ENCODE measurements around the gene MALRD1. TPM values are rescaled to one million over a fixed set of nuclear protein-coding genes. Genes with fewer than 3 reads are reported as not detected.

The MALRD1 gene
- total RNA-seq, 1 donor from 2014 or later: 0.45 TPM

DNA sequence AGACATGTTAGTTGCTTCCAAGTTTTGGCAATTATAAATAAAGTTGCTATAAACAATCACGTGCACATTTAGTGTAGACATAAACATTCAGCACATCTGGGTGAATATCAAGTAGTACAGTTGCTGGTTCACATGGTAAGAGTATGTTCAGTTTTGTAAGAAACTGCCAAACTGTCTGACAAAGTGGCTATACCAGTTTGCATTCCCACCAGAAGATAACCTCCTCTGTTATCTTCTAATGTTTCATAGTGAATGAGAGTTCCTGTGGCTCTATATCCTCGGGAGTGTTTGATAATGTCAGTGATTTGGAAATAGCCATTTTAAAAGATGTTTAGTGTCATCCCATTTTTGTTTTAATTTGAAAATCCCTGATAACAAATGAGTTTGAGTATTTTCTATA, 508.1 kb downstream of the MALRD1 start:
- no peak overlapping the region for H3K27ac Mint-ChIP-seq (ENCODE audit: unreplicated experiment)
- DNase-seq (ENCODE audit: low read depth): no peak

DNA sequence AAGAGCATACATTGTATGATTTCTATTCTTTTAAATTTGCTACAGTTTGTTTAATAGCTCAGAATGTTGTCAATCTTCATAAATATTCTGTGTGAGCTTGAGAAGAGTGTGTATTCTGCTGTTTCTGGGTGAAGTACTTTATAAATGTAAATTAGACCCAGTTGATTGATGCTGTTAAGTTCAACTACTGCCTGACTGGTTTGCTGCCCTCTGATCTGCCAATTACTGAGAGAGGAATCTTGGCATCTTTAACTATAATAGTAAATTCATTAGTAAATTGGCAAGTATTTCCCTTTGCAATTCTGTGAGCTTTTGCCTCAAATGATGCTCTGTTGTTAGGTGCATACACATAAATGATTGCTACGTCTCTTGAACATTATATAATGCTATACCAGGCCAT, 512.6 kb downstream of the MALRD1 start:
- Histone ChIP-seq H3K9me3 (ENCODE audit: insufficient read depth, low read depth, low read length) (no peaks in the 10 kb centered on the region), H3K27me3 (ENCODE audit: insufficient read depth, low read length) (no peaks in the 10 kb centered on the region), H3K36me3 (ENCODE audit: insufficient read depth, low read length) (no peaks in the 10 kb centered on the region), H3K4me1 (ENCODE audit: insufficient read depth, low read length) (no peaks in the 10 kb centered on the region), H3K27ac (ENCODE audit: low read depth, low read length) (no peak overlapping the region), H3K9ac (ENCODE audit: low read length) (no peak overlapping the region), H3K4me2 (ENCODE audit: low read length) (no peak overlapping the region), H3K79me2 (ENCODE audit: insufficient read depth, low read length) (no peaks in the 10 kb centered on the region), H2AFZ (ENCODE audit: low read depth, low read length) (no peak overlapping the region), H3K4me3 (ENCODE audit: insufficient read depth, low read depth, low read length) (no peak overlapping the region), H4K20me1 (ENCODE audit: insufficient read depth, low read length) (no peaks in the 10 kb centered on the region)
- Mint-ChIP-seq H3K9me3 (ENCODE audit: unreplicated experiment) (no peaks in the 10 kb centered on the region), H3K4me3 (ENCODE audit: unreplicated experiment) (no peak overlapping the region), H3K36me3 (ENCODE audit: low read depth, unreplicated experiment) (no peaks in the 10 kb centered on the region), H3K27ac (ENCODE audit: unreplicated experiment) (no peak overlapping the region), H3K4me1 (ENCODE audit: low read depth, unreplicated experiment) (no peaks in the 10 kb centered on the region), H3K27me3 (ENCODE audit: low read depth, unreplicated experiment) (peaks cover 2% of the 10 kb centered on the region)
- FAIRE-seq (no peak), DNase-seq (ENCODE audit: low read depth) (no peak)
- no peak for TF ChIP-seq EZH2 (IDR thresholded peaks at IDR 0.05; ENCODE audit: insufficient read depth, low read length)
- TF ChIP-seq, protein P1, sequence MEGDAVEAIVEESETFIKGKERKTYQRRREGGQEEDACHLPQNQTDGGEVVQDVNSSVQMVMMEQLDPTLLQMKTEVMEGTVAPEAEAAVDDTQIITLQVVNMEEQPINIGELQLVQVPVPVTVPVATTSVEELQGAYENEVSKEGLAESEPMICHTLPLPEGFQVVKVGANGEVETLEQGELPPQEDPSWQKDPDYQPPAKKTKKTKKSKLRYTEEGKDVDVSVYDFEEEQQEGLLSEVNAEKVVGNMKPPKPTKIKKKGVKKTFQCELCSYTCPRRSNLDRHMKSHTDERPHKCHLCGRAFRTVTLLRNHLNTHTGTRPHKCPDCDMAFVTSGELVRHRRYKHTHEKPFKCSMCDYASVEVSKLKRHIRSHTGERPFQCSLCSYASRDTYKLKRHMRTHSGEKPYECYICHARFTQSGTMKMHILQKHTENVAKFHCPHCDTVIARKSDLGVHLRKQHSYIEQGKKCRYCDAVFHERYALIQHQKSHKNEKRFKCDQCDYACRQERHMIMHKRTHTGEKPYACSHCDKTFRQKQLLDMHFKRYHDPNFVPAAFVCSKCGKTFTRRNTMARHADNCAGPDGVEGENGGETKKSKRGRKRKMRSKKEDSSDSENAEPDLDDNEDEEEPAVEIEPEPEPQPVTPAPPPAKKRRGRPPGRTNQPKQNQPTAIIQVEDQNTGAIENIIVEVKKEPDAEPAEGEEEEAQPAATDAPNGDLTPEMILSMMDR (IDR thresholded peaks at IDR 0.05; ENCODE audit: insufficient read depth, low read depth, low read length): no peak

More for the DNA sequence above, 508.1 kb downstream of the MALRD1 start:
- H3K4me3 Mint-ChIP-seq (ENCODE audit: unreplicated experiment): no peak overlapping the region
- no peak overlapping the region for H3K27ac ChIP-seq (ENCODE audit: low read depth, low read length)
- TF ChIP-seq, protein P1 (IDR thresholded peaks at IDR 0.05; ENCODE audit: insufficient read depth, low read depth, low read length): no peak
- TF ChIP-seq EZH2 (IDR thresholded peaks at IDR 0.05; ENCODE audit: insufficient read depth, low read length): no peak
- H3K27me3 Mint-ChIP-seq (ENCODE audit: low read depth, unreplicated experiment): no peaks in the 10 kb centered on the region
- H3K4me1 ChIP-seq (ENCODE audit: insufficient read depth, low read length): no peaks in the 10 kb centered on the region
- no peaks in the 10 kb centered on the region for H3K4me1 Mint-ChIP-seq (ENCODE audit: low read depth, unreplicated experiment)
- H3K9me3 ChIP-seq (ENCODE audit: insufficient read depth, low read depth, low read length): no peaks in the 10 kb centered on the region
- no peak overlapping the region for H3K4me2 ChIP-seq (ENCODE audit: low read length)
- no peak for FAIRE-seq
- no peaks in the 10 kb centered on the region for H3K27me3 ChIP-seq (ENCODE audit: insufficient read depth, low read length)
- H3K9me3 Mint-ChIP-seq (ENCODE audit: unreplicated experiment): no peaks in the 10 kb centered on the region
- H3K9ac ChIP-seq (ENCODE audit: low read length): no peak overlapping the region
- no peaks in the 10 kb centered on the region for H3K79me2 ChIP-seq (ENCODE audit: insufficient read depth, low read length)
- H4K20me1 ChIP-seq (ENCODE audit: insufficient read depth, low read length): no peaks in the 10 kb centered on the region
- no peaks in the 10 kb centered on the region for H3K36me3 ChIP-seq (ENCODE audit: insufficient read depth, low read length)
- no peak overlapping the region for H3K4me3 ChIP-seq (ENCODE audit: insufficient read depth, low read depth, low read length)
- no peaks in the 10 kb centered on the region for H3K36me3 Mint-ChIP-seq (ENCODE audit: low read depth, unreplicated experiment)
- no peak overlapping the region for H2AFZ ChIP-seq (ENCODE audit: low read depth, low read length)

DNA sequence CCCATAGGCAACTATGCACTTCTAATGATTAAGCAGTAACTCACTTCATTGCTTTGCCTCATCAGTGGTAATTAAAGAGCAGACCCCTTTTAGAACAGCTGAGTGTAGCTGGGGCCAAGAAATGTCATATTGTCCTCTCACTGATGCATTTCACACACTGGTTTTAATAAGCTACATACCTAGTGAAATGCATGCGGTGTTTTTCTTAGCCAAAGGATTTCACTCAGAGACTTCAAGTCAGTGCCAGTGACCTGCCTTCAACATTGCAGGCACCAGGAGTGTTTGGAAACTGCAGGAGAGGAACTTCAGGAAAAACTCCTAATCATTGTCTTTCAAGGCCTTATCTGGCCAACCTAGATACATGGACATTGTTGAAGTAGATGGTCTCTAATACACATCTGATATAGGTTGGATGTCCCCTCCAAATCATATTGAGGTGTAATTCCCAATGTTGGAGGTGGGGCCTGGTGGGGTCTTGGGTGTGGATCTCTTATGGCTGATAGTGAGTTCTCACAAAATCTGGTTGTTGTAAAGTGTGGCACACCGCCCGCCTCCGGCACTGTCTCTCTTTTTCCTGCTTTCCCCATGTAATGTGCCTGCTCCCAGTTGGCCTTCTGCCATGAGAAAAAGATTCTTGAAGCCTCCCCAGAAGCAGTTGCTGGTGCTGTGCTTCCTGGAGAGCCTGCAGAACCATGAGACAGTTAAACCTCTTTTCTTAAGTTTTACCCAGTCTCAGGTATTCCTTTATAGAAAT, 515.0 kb downstream of the MALRD1 start:
- no peaks in the 10 kb centered on the region for H4K20me1 ChIP-seq (ENCODE audit: insufficient read depth, low read length)
- DNase-seq (ENCODE audit: low read depth) (no peak), FAIRE-seq (no peak)
- Mint-ChIP-seq H3K4me3 (ENCODE audit: unreplicated experiment) (no peak overlapping the region), H3K36me3 (ENCODE audit: low read depth, unreplicated experiment) (no peaks in the 10 kb centered on the region), H3K9me3 (ENCODE audit: unreplicated experiment) (no peaks in the 10 kb centered on the region), H3K27me3 (ENCODE audit: low read depth, unreplicated experiment) (peaks cover 2% of the 10 kb centered on the region), H3K27ac (ENCODE audit: unreplicated experiment) (no peak overlapping the region), H3K4me1 (ENCODE audit: low read depth, unreplicated experiment) (no peaks in the 10 kb centered on the region)
- no peak overlapping the region for H3K4me2 ChIP-seq (ENCODE audit: low read length)
- H3K9me3 ChIP-seq (ENCODE audit: insufficient read depth, low read depth, low read length): no peaks in the 10 kb centered on the region
- no peak overlapping the region for H2AFZ ChIP-seq (ENCODE audit: low read depth, low read length)
- no peaks in the 10 kb centered on the region for H3K4me1 ChIP-seq (ENCODE audit: insufficient read depth, low read length)
- no peak overlapping the region for H3K4me3 ChIP-seq (ENCODE audit: insufficient read depth, low read depth, low read length)
- H3K27me3 ChIP-seq (ENCODE audit: insufficient read depth, low read length): no peaks in the 10 kb centered on the region
- H3K36me3 ChIP-seq (ENCODE audit: insufficient read depth, low read length): no peaks in the 10 kb centered on the region
- H3K9ac ChIP-seq (ENCODE audit: low read length): no peak overlapping the region
- H3K27ac ChIP-seq (ENCODE audit: low read depth, low read length): no peak overlapping the region
- H3K79me2 ChIP-seq (ENCODE audit: insufficient read depth, low read length): no peaks in the 10 kb centered on the region
- TF ChIP-seq EZH2 (IDR thresholded peaks at IDR 0.05; ENCODE audit: insufficient read depth, low read length): no peak
- TF ChIP-seq, protein P1 (IDR thresholded peaks at IDR 0.05; ENCODE audit: insufficient read depth, low read depth, low read length): no peak
